HT-29 (cell line): ENCODE measurements around the gene TBCB. TPM values are rescaled to one million over a fixed set of nuclear protein-coding genes. Genes with fewer than 3 reads are reported as not detected.
"Not testable (repeated sequence)": the region's sequence is repeated elsewhere in the genome, so short reads cannot be mapped to it uniquely, and the experiment has no call there.

Experiments
- DNase-seq: peaks from one replicate; pipeline ENCODE4 v3.0.0-alpha.2; 2015; ENCODE audit warnings: low spot score
- total RNA-seq: library from RNA; depleted of rRNA; stranded (reverse); fragments of >200 nt; shearing (Covaris generic); gene quantifications from 2 replicates; pipeline ENCODE4 v1.2.3, GENCODE V29; 2014; rRNA removed

The TBCB gene
- total RNA-seq, 1 experiment from 2014 or later: 420 TPM

DNA sequence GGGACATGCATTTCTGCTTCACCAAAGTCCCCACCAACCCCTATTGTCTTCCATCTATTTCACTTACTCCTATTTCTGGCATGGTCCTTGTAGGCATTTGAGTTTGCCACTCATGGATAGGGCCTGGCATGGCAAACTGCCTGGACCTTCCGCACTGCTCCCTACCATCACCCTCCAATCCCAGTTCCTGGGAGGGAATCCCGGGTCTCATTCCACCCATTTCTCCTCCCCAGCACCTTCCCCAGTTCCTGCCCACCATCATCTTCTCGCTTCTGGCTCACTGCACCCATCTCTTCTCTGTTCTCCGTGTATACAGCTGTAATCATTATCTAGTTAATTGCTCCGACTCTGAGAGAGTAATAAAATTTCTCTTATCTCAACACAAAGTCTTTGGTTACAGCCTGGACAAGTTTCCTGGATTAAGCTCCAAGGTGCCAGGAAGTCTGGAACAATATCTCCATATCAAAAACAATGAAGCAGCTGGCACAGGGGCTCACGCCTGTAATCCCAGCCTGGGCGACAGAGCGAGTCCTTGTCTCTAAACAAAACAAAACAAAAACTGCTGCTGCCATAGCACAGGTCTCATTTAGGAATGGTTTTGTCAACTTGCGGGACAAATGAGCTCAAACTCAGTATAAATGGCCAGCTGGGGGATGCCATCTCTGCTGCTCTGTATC is 54.0 kb downstream of the TBCB start:
- DNase-seq: no peak

DNA sequence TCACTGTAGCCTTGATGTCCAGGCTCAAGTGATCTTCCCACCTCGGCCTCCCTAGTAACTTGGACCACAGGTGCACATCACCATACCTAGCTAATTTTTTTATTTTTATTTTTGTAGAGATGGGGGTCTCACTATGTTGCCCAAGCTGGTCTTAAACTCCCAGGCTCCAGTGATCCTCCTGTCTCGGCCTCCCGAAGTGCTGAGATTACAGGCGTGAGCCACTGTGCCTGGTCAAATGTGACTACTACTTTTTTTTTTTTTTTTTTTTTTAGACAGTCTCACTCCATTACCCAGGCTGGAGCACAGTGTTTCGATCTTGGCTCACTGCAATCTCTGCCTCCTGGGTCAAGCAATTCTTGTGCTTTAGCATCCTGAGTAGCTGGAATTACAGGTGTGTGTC is 57.6 kb downstream of the TBCB start:
- no peak for DNase-seq

DNA sequence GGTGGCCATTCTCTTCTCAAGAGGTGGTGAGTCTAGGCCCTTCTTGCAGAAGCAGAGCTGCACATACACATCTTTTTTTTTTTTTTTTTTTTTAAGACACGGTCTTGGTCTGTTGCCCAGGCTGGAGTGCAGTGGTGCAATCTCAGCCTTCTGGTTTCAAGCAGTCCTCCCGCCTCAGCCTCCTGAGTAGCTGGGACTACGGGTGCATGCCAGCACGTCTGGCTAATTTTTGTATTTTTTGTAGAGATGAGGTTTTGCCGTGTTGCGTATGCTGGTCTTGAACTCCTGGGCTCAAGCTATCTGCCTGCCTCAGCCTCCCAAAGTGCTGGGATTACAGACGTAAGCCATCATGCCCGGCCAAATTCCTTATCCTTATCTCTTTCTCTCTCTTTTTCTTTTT is 58.6 kb downstream of the TBCB start:
- DNase-seq: not testable (repeated sequence)

Other genes with a start within 250 kb of the TBCB start
- gene APLP1, start 246.9 kb upstream of the TBCB start, total RNA-seq: 7.0 and 12.6 TPM in 2 replicates
- gene NFKBID, start 214.9 kb upstream of the TBCB start, total RNA-seq: 26.6 and 31.0 TPM in 2 replicates
- 0.47 TPM in 1 of 2 replicates, not detected in the other for gene HCST, start 212.9 kb upstream of the TBCB start, total RNA-seq
- not detected in 2 replicates for gene TYROBP, start 207.2 kb upstream of the TBCB start, total RNA-seq
- gene LRFN3, start 179.1 kb upstream of the TBCB start, total RNA-seq: 3.0 and 6.5 TPM in 2 replicates
- gene SDHAF1, start 120.3 kb upstream of the TBCB start, total RNA-seq: 70.6 and 70.7 TPM in 2 replicates
- 8.6 and 9.4 TPM in 2 replicates for gene SYNE4, start 106.7 kb upstream of the TBCB start, total RNA-seq
- 90.6 and 124 TPM in 2 replicates for gene ALKBH6, start 101.3 kb upstream of the TBCB start, total RNA-seq
- gene CLIP3, start 82.6 kb upstream of the TBCB start, total RNA-seq: 0.13 and 0.31 TPM in 2 replicates
- 4.3 and 7.2 TPM in 2 replicates for gene THAP8, start 61.2 kb upstream of the TBCB start, total RNA-seq
- 44.1 and 49.0 TPM in 2 replicates for gene WDR62, start 60.6 kb upstream of the TBCB start, total RNA-seq
- not detected in 2 replicates for gene OVOL3, start 4.3 kb upstream of the TBCB start, total RNA-seq
- gene POLR2I, start 593 bp upstream of the TBCB start, total RNA-seq: 397 and 423 TPM in 2 replicates
- 645 and 661 TPM in 2 replicates for gene CAPNS1, start 24.6 kb downstream of the TBCB start, total RNA-seq
- gene COX7A1, start 37.0 kb downstream of the TBCB start, total RNA-seq: not detected in 2 replicates
- gene ZNF565, start 99.2 kb downstream of the TBCB start, total RNA-seq: 3.3 and 8.0 TPM in 2 replicates
- gene ZNF146, start 99.6 kb downstream of the TBCB start, total RNA-seq: 41.1 and 50.2 TPM in 2 replicates